ENCODE data around the gene CTSF. TPM values are rescaled to one million over a fixed set of nuclear protein-coding genes. Genes with fewer than 3 reads are reported as not detected.
A peak's percentile ranks its signal among the peaks of the same experiment; 100 is the strongest.

CTSF gene
- total and polyA plus RNA-seq, 4 experiments from 2014 or later, result 13.3 to 31.7 (median 23.3) TPM

DNA sequence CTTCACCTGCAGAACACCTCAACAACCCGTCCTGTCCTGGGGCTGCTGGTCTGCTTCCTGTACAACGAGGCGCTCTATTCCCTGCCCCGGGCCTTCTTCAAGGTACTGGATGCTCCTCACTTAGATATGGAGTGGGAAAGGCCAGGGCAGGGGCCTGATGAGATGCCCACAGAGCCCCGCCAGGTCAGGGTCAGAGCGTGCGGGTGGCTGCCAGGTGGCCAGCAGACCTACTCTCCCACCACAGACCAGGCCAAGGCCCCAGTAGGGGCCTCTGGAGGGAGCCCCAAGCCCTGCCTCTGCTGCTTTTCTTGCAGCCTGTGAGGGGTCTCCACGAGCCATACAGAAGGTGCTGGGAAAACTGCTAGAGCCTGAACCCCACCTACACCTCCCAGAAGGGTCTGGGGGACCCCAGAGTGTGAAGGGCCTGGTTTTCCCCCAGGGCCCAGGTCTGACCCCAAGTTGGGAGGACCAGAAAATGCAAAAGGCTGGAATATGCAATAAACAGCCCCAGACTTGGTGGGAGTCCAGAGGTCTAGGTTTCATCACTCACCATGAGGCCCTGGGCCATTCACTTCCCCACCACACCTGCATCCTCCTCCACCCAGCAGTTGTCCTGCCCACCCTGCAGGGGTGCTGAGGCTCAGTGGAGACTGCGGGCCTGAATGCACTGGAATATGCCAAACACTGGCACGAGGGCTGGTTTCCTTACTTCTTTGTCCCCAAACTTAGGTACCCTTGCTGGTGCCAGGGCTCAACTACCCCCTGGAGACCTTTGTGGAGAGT, 37.3 kb downstream of the CTSF start:
- POLR2A ChIA-PET (ENCODE audit: partially characterized antibody), result interaction anchor here (1.7 kb wide), 1 partner anchor 15 kb away, joined by 7 read pairs; the partner anchor contains the start of genes ACTN3 and ZDHHC24

DNA sequence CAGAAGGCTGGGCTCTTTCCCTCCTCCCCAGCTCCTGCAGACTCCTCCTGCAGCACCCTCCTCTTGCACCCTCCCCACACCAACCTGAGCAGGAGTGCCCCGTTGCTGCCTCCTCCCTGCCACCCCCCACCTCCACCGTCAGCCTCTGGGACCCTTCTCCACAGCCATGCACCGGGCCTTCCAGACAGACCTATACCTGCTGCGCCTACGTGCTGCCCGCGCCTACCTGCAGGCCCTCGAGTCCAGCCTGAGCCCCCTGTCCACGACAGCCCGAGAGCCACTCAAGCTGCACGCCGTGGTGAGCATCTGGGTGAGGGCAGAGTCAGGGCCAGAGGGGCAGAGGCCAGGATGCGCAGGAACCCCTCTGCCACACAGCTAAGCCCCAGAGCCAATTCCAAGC, 38.8 kb downstream of the CTSF start:
- Histone ChIP-seq H3K27ac (ENCODE audit: low read depth, low read length) (no peak overlapping the region), H3K27me3 (ENCODE audit: insufficient read depth, low read length) (no peaks in the 10 kb centered on the region), H3K9me3 (ENCODE audit: control insufficient read depth in 1 of 2, low read length in 2 of 2) (no peaks in the 10 kb centered on the region), H3K4me3 (ENCODE audit: low read length in 2 of 2) (no peak overlapping the region), H3K36me3 (ENCODE audit: insufficient read depth, low read length) (peaks cover 3% of the 10 kb centered on the region), H3K4me1 (ENCODE audit: insufficient read depth, low read length) (no peaks in the 10 kb centered on the region)
- CTCF ChIA-PET (ENCODE audit: partially characterized antibody), result no interaction called here
- no peak for DNase-seq
- H3K27ac Mint-ChIP-seq, result no peak overlapping the region
- intact Hi-C loops (cut with micrococcal nuclease), result no loop called here
- peaks cover 0 to 5% (median 1%) of the 10 kb centered on the region in 4 donors for H3K4me1 Mint-ChIP-seq
- H3K36me3 Mint-ChIP-seq, result peaks cover 22 to 29% of the 10 kb centered on the region in 2 donors
- no peak overlapping the region for H3K4me3 Mint-ChIP-seq
- H3K27me3 Mint-ChIP-seq, result no peaks in the 10 kb centered on the region
- H3K9me3 Mint-ChIP-seq, result no peaks in the 10 kb centered on the region
- POLR2A ChIA-PET (ENCODE audit: partially characterized antibody), result interaction anchor here (1.7 kb wide), 1 partner anchor 16 kb away, joined by 7 read pairs; the partner anchor contains the start of genes ACTN3 and ZDHHC24

More for the DNA sequence above, 37.3 kb downstream of the CTSF start:
- peaks cover 3% of the 10 kb centered on the region for H3K36me3 ChIP-seq (ENCODE audit: insufficient read depth, low read length)
- no peaks in the 10 kb centered on the region for H3K27me3 Mint-ChIP-seq
- H3K36me3 Mint-ChIP-seq, result peaks cover 25 to 31% of the 10 kb centered on the region in 2 donors
- intact Hi-C loops (cut with micrococcal nuclease), result no loop called here
- no peaks in the 10 kb centered on the region for H3K27me3 ChIP-seq (ENCODE audit: insufficient read depth, low read length)
- H3K4me1 ChIP-seq (ENCODE audit: insufficient read depth, low read length), result no peaks in the 10 kb centered on the region
- H3K27ac ChIP-seq (ENCODE audit: low read depth, low read length), result no peak overlapping the region
- H3K9me3 Mint-ChIP-seq, result no peaks in the 10 kb centered on the region
- H3K9me3 ChIP-seq (ENCODE audit: control insufficient read depth in 1 of 2, low read length in 2 of 2), result no peaks in the 10 kb centered on the region
- H3K4me3 Mint-ChIP-seq, result no peak overlapping the region
- CTCF ChIA-PET (ENCODE audit: partially characterized antibody), result no interaction called here
- H3K4me1 Mint-ChIP-seq, result peaks cover 0 to 5% (median 1%) of the 10 kb centered on the region in 4 donors
- H3K27ac Mint-ChIP-seq, result no peak overlapping the region
- no peak for DNase-seq
- H3K4me3 ChIP-seq (ENCODE audit: low read length in 2 of 2), result no peak overlapping the region

DNA sequence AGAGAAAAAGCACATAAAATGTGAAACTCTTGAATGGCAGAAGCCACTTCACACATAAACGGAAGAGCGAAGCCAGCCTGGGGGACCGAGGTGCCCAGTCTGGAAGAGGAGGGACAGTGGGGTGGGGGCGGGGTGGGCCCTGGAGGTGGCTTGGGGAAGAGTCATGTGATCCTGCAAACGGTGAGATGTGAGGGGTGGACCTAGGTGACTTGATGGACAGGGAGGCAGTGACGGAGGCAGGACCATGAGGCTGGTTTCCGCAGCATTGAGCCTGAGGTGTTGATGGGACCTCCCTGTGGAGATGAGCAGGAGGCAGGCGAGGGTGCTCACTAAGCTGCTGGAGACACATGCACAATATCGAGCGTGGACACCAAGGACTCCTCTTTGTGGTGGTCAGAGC, 39.3 kb downstream of the CTSF start:
- ChIA-PET CTCF (ENCODE audit: partially characterized antibody) (no interaction called here), POLR2A (ENCODE audit: partially characterized antibody) (no interaction called here)
- Histone ChIP-seq H3K36me3 (ENCODE audit: insufficient read depth, low read length) (peaks cover 3% of the 10 kb centered on the region), H3K27ac (ENCODE audit: low read depth, low read length) (no peak overlapping the region), H3K4me3 (ENCODE audit: low read length in 2 of 2) (no peak overlapping the region), H3K9me3 (ENCODE audit: control insufficient read depth in 1 of 2, low read length in 2 of 2) (no peaks in the 10 kb centered on the region), H3K4me1 (ENCODE audit: insufficient read depth, low read length) (no peaks in the 10 kb centered on the region), H3K27me3 (ENCODE audit: insufficient read depth, low read length) (no peaks in the 10 kb centered on the region)
- Mint-ChIP-seq H3K9me3 (no peaks in the 10 kb centered on the region), H3K4me3 (no peak overlapping the region), H3K27ac (peak overlapping the region in 1 of 7 donors; percentile 29), H3K4me1 (peaks cover 0 to 5% (median 1%) of the 10 kb centered on the region in 4 donors), H3K27me3 (no peaks in the 10 kb centered on the region), H3K36me3 (peaks cover 22 to 32% of the 10 kb centered on the region in 2 donors)
- intact Hi-C loops (cut with micrococcal nuclease), result no loop called here
- no peak for DNase-seq

DNA sequence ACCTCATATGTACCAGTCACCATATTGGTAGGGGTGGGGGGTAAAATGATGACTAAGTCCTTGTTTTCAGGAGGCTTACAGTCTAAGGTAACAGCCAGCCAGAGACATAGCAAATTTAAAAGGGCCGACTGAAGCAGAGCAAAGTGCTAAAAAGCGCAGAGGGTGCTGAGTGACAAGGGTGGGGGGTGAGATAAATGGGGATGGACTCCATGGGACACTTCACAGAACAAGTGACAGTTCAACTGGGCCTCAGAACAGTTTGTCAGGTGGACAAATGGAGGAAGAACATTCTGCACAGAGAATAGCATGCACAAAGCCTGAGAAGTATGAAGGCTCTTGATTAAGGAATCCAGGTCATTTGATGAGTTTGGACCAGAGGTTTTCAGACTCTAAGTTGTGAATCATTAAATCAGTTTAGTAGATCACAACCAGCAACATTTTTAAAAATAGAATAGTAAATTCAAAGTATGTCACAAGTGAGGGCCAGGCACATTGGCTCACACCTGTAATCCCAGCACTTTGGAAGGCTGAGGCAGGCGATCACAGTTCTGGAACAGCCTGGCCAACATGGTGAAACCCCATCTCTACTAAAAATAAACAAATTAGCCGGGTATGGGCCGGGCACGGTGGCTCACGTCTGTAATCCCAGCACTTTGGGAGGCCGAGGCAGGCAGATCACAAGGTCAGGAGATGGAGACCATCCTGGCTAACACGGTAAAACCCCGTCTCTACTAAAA, 43.9 kb downstream of the CTSF start:
- H3K4me1 ChIP-seq (ENCODE audit: insufficient read depth, low read length), result no peaks in the 10 kb centered on the region
- ChIA-PET POLR2A (ENCODE audit: partially characterized antibody) (no interaction called here), CTCF (ENCODE audit: partially characterized antibody) (no interaction called here)
- peaks cover 33 to 44% of the 10 kb centered on the region in 2 donors for H3K36me3 Mint-ChIP-seq
- H3K27ac Mint-ChIP-seq, result no peak overlapping the region
- H3K4me3 ChIP-seq (ENCODE audit: low read length in 2 of 2), result no peak overlapping the region
- no peaks in the 10 kb centered on the region for H3K27me3 Mint-ChIP-seq
- H3K27ac ChIP-seq (ENCODE audit: low read depth, low read length), result no peak overlapping the region
- peaks cover 0 to 4% (median 0%) of the 10 kb centered on the region in 4 donors for H3K4me1 Mint-ChIP-seq
- intact Hi-C loops (cut with micrococcal nuclease), result no loop called here
- no peaks in the 10 kb centered on the region for H3K9me3 ChIP-seq (ENCODE audit: control insufficient read depth in 1 of 2, low read length in 2 of 2)
- H3K36me3 ChIP-seq (ENCODE audit: insufficient read depth, low read length), result peaks cover 6% of the 10 kb centered on the region
- DNase-seq, result no peak
- H3K4me3 Mint-ChIP-seq, result no peak overlapping the region
- no peaks in the 10 kb centered on the region for H3K9me3 Mint-ChIP-seq
- no peaks in the 10 kb centered on the region for H3K27me3 ChIP-seq (ENCODE audit: insufficient read depth, low read length)

DNA sequence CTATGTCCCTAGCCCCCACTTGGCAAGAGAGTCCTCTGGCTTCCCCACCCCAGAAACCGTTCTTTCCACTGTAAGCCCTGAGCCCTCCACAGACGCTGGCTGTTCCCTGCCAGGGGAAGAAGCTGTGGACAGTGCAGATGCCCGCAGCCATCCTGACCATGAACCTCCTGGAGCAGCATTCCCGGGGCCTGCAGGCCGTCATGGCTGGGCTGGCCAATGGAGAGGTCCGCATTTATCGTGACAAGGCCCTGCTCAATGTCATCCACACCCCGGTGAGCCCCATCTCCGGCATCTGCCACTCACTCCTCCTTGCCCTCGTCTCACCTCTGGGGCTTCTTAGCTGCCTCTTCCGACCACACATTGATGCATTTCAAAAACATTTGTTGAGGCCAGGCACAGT, 44.8 kb downstream of the CTSF start:
- CTCF ChIA-PET (ENCODE audit: partially characterized antibody), result no interaction called here
- Mint-ChIP-seq H3K4me3 (no peak overlapping the region), H3K36me3 (peaks cover 36 to 41% of the 10 kb centered on the region in 2 donors), H3K27me3 (no peaks in the 10 kb centered on the region), H3K27ac (no peak overlapping the region), H3K4me1 (peaks cover 0 to 3% (median 0%) of the 10 kb centered on the region in 4 donors), H3K9me3 (no peaks in the 10 kb centered on the region)
- H3K27me3 ChIP-seq (ENCODE audit: insufficient read depth, low read length), result no peaks in the 10 kb centered on the region
- POLR2A ChIA-PET (ENCODE audit: partially characterized antibody), result no interaction called here
- no peaks in the 10 kb centered on the region for H3K4me1 ChIP-seq (ENCODE audit: insufficient read depth, low read length)
- H3K9me3 ChIP-seq (ENCODE audit: control insufficient read depth in 1 of 2, low read length in 2 of 2), result no peaks in the 10 kb centered on the region
- H3K36me3 ChIP-seq (ENCODE audit: insufficient read depth, low read length), result peaks cover 6% of the 10 kb centered on the region
- intact Hi-C loops (cut with micrococcal nuclease), result no loop called here
- H3K27ac ChIP-seq (ENCODE audit: low read depth, low read length), result no peak overlapping the region
- H3K4me3 ChIP-seq (ENCODE audit: low read length in 2 of 2), result no peak overlapping the region
- DNase-seq, result no peak

Other genes starting within 250 kb of the CTSF start
- gene RIN1, start 232.2 kb downstream of the CTSF start, total RNA-seq, result 10 to 100 TPM in 1 of 2 experiments, 1 to 10 TPM in 1; 5.8 to 10.1 TPM
- gene RIN1, start 232.2 kb downstream of the CTSF start, polyA plus RNA-seq, result 1 to 10 TPM; 2.1 to 4.9 TPM
- 10 to 100 TPM; 49.8 to 50.8 TPM for gene BRMS1, start 223.5 kb downstream of the CTSF start, total RNA-seq
- 10 to 100 TPM; 70.3 to 78.7 TPM for gene BRMS1, start 223.5 kb downstream of the CTSF start, polyA plus RNA-seq
- gene B4GAT1, start 221.0 kb downstream of the CTSF start, total RNA-seq, result 1 to 10 TPM; 9.7 to 9.8 TPM
- gene B4GAT1, start 221.0 kb downstream of the CTSF start, polyA plus RNA-seq, result 10 to 100 TPM; 12.2 to 12.7 TPM
- 10 to 100 TPM; 15.0 to 15.5 TPM for gene SLC29A2, start 196.8 kb downstream of the CTSF start, total RNA-seq
- gene SLC29A2, start 196.8 kb downstream of the CTSF start, polyA plus RNA-seq, result 1 to 10 TPM in 1 of 2 donors, under 1 TPM in 1; 0.87 to 3.1 TPM
- not detected for gene NPAS4, start 147.6 kb downstream of the CTSF start, total RNA-seq
- gene NPAS4, start 147.6 kb downstream of the CTSF start, polyA plus RNA-seq, result not detected
- gene MRPL11, start 129.8 kb downstream of the CTSF start, total RNA-seq, result 10 to 100 TPM; 22.0 to 27.9 TPM
- 10 to 100 TPM; 76.9 to 78.1 TPM for gene MRPL11, start 129.8 kb downstream of the CTSF start, polyA plus RNA-seq
- 10 to 100 TPM; 25.3 to 25.9 TPM for gene PELI3, start 101.7 kb downstream of the CTSF start, total RNA-seq
- 1 to 10 TPM; 4.0 to 6.8 TPM for gene PELI3, start 101.7 kb downstream of the CTSF start, polyA plus RNA-seq
- gene DPP3, start 88.2 kb downstream of the CTSF start, total RNA-seq, result 10 to 100 TPM; 21.0 to 24.0 TPM
- gene DPP3, start 88.2 kb downstream of the CTSF start, polyA plus RNA-seq, result 10 to 100 TPM; 27.8 to 31.0 TPM
- gene BBS1, start 58.0 kb downstream of the CTSF start, total RNA-seq, result 10 to 100 TPM; 37.3 to 41.3 TPM
- gene BBS1, start 58.0 kb downstream of the CTSF start, polyA plus RNA-seq, result 10 to 100 TPM in 1 of 2 donors, 1 to 10 TPM in 1; 8.9 to 15.5 TPM
- 10 to 100 TPM; 24.5 to 27.2 TPM for gene ZDHHC24, start 22.6 kb downstream of the CTSF start, total RNA-seq
- 10 to 100 TPM; 12.2 to 15.1 TPM for gene ZDHHC24, start 22.6 kb downstream of the CTSF start, polyA plus RNA-seq
- gene ACTN3, start 21.7 kb downstream of the CTSF start, total RNA-seq, result under 1 TPM; 0.17 to 0.20 TPM
- not detected for gene ACTN3, start 21.7 kb downstream of the CTSF start, polyA plus RNA-seq
- not detected for gene CCDC87, start 24.5 kb upstream of the CTSF start, total RNA-seq
- gene CCDC87, start 24.5 kb upstream of the CTSF start, polyA plus RNA-seq, result under 1 TPM in 1 of 2 donors, not detected in 1; 0.34 TPM
- gene CCS, start 24.6 kb upstream of the CTSF start, total RNA-seq, result 10 to 100 TPM; 61.0 to 61.5 TPM
- gene CCS, start 24.6 kb upstream of the CTSF start, polyA plus RNA-seq, result 10 to 100 TPM; 36.1 to 38.7 TPM
- gene RBM14, start 48.0 kb upstream of the CTSF start, total RNA-seq, result 100 to 1,000 TPM; 158 to 196 TPM
- 10 to 100 TPM; 66.2 to 78.2 TPM for gene RBM14, start 48.0 kb upstream of the CTSF start, polyA plus RNA-seq
- 100 to 1,000 TPM; 183 to 189 TPM for gene RBM4, start 70.1 kb upstream of the CTSF start, total RNA-seq
- gene RBM4, start 70.1 kb upstream of the CTSF start, polyA plus RNA-seq, result 100 to 1,000 TPM; 213 to 231 TPM
- 10 to 100 TPM; 26.6 to 26.9 TPM for gene RBM4B, start 109.3 kb upstream of the CTSF start, total RNA-seq
- 10 to 100 TPM in 1 of 2 donors, 1 to 10 TPM in 1; 6.3 to 15.4 TPM for gene RBM4B, start 109.3 kb upstream of the CTSF start, polyA plus RNA-seq
- not detected for gene SPTBN2, start 160.6 kb upstream of the CTSF start, total RNA-seq
- not detected for gene SPTBN2, start 160.6 kb upstream of the CTSF start, polyA plus RNA-seq

All from CD4-positive, alpha-beta memory T cell (primary cell).